ENCODE results near the gene CEACAM21. TPM values are rescaled to one million over a fixed set of nuclear protein-coding genes. Genes with fewer than 3 reads are reported as not detected.

CEACAM21 gene
- total RNA-seq, 3 donors from 2014 or later (not counting 1 experiment from before 2014, with no cell fraction given) = 26.8 to 46.6 (median 33.6) TPM

DNA sequence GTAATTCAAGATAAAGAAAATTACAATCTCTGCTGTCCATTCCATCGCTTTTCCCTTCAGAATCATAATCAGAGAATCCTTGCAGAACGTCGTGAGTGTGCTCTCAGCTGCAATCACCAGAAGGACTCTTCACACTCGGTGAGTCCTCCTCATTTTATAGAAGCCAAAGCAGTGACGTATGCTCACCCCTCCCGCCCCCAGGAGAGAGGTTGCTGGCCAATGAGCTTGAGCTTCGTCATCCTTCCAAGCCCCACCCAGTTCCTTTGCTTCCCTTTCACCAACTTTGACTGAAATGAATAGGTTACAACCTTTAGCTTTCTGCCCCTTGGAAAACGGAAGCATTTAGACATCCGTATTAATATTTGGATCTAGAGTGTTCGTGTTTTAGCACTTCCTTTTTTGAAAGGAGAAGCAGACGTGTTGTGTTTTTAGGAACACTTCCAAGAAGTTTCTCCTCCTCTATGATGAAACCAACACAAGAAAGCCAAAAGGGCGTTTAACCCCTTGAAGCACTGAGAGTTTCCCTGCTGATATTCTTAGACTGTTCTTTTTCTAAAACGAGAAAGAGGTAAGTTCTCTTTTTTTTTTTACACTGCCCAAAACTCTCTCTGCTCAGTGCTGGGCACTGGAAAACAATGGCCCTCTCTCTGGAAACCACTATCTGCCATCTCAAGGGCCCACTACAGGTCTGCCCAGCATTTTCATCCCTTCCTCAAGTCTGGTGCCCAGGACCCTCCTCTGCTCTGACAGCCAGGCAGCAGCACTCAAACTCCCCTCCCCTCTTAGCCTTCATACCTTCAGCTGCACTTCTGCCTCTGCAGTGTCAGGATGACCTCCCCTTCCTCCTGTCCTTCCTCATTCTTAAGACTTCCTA is 44.3 kb upstream of the CEACAM21 start:
- peak overlapping the region; percentile 70 for H3K27ac ChIP-seq (ENCODE audit: low read length)
- TF ChIP-seq, protein P1, sequence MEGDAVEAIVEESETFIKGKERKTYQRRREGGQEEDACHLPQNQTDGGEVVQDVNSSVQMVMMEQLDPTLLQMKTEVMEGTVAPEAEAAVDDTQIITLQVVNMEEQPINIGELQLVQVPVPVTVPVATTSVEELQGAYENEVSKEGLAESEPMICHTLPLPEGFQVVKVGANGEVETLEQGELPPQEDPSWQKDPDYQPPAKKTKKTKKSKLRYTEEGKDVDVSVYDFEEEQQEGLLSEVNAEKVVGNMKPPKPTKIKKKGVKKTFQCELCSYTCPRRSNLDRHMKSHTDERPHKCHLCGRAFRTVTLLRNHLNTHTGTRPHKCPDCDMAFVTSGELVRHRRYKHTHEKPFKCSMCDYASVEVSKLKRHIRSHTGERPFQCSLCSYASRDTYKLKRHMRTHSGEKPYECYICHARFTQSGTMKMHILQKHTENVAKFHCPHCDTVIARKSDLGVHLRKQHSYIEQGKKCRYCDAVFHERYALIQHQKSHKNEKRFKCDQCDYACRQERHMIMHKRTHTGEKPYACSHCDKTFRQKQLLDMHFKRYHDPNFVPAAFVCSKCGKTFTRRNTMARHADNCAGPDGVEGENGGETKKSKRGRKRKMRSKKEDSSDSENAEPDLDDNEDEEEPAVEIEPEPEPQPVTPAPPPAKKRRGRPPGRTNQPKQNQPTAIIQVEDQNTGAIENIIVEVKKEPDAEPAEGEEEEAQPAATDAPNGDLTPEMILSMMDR (IDR thresholded peaks at IDR 0.05) = no peak
- H3K4me3 ChIP-seq (ENCODE audit: low read length) = peak overlapping the region; percentile 26
- Mint-ChIP-seq H3K9me3 (peaks cover 0 to 5% of the 10 kb centered on the region in 2 donors), H3K4me1 (peaks cover 42 to 58% of the 10 kb centered on the region in 2 donors), H3K27me3 (ENCODE audit: low read depth in 2 of 2) (peaks cover 6 to 22% of the 10 kb centered on the region in 2 donors), H3K4me3 (peak overlapping the region; percentile 87), H3K36me3 (no peaks in the 10 kb centered on the region), H3K27ac (peak overlapping the region; percentile 85 to 86)
- H3K36me3 ChIP-seq (ENCODE audit: control insufficient read depth, insufficient read depth, low read length) = no peaks in the 10 kb centered on the region
- 7% methylated on average over 13 of the region's 13 CpGs for WGBS (ENCODE audit: insufficient coverage)
- intact Hi-C loops (cut with micrococcal nuclease) = no loop called here
- DNase-seq (peak; percentile 70 to 93), ATAC-seq (peak; percentile 89 to 95 (median 92))
- H3K9me3 ChIP-seq (ENCODE audit: control insufficient read depth, insufficient read depth, low read length) = peaks cover 6% of the 10 kb centered on the region
- no peaks in the 10 kb centered on the region for H3K27me3 ChIP-seq (ENCODE audit: control insufficient read depth, insufficient read depth, low read length)
- peaks cover 43% of the 10 kb centered on the region for H3K4me1 ChIP-seq (ENCODE audit: control insufficient read depth, insufficient read depth, low read length)

DNA sequence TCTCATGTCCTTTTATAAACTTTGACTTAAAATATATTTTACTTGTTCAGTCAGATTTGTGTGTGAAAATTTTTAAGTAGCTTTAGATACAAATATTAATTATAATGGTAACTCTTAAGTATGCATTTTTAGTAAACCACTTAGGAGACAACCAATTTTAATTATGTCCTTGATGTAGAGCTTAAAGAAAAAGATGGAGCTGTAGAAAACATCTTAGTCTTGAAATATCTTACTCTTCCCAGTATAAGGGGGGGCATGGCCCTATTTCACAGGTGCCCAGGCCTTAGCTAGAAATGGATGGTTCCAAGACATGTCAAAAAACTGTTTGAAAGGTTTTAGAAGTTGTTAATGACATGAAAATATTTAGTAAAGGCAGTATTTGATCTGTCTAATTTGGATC is 43.4 kb upstream of the CEACAM21 start:
- Histone ChIP-seq H3K4me1 (ENCODE audit: control insufficient read depth, insufficient read depth, low read length) (peaks cover 45% of the 10 kb centered on the region), H3K27me3 (ENCODE audit: control insufficient read depth, insufficient read depth, low read length) (no peaks in the 10 kb centered on the region), H3K36me3 (ENCODE audit: control insufficient read depth, insufficient read depth, low read length) (no peaks in the 10 kb centered on the region), H3K4me3 (ENCODE audit: low read length) (no peak overlapping the region), H3K9me3 (ENCODE audit: control insufficient read depth, insufficient read depth, low read length) (peaks cover 6% of the 10 kb centered on the region), H3K27ac (ENCODE audit: low read length) (no peak overlapping the region)
- DNase-seq (no peak), ATAC-seq (no peak)
- Mint-ChIP-seq H3K27me3 (ENCODE audit: low read depth in 2 of 2) (peaks cover 5 to 13% of the 10 kb centered on the region in 2 donors), H3K9me3 (peaks cover 0 to 5% of the 10 kb centered on the region in 2 donors), H3K4me1 (peaks cover 42 to 58% of the 10 kb centered on the region in 2 donors), H3K36me3 (no peaks in the 10 kb centered on the region), H3K4me3 (peak overlapping the region; percentile 87), H3K27ac (peak overlapping the region; percentile 85 to 86)
- intact Hi-C loops (cut with micrococcal nuclease) = no loop called here
- TF ChIP-seq, protein P1 (IDR thresholded peaks at IDR 0.05) = no peak

DNA sequence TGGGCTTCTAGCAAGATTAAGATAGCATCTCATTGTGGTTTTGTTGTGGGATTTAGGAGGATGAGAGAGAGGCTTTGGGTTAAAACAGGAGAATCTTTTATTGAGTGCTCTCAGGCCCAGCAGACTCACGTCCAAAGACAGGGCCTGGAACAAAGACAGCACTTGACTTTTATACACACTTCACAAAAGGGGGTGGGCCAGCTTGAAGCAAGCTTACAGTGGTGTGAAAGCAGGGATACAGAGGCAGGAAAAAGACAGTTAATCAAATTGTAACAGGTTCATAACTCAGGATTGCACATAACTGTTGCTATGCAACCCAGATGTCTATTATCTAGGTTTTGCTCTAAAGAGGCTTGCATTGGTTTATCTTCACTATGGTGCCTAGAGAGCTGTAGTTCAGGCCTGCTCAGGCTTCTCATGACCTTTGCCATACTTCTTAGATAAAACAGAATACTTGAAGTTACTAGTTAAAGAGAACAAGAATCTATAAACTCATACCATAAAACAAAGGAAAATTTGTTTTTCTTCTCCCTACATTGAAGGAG is 42.2 kb upstream of the CEACAM21 start:
- ATAC-seq = no peak
- intact Hi-C loops (cut with micrococcal nuclease) = no loop called here
- Mint-ChIP-seq H3K9me3 (peaks cover 0 to 5% of the 10 kb centered on the region in 2 donors), H3K36me3 (no peaks in the 10 kb centered on the region), H3K27ac (no peak overlapping the region), H3K4me3 (no peak overlapping the region), H3K27me3 (ENCODE audit: low read depth in 2 of 2) (peaks cover 5 to 8% of the 10 kb centered on the region in 2 donors), H3K4me1 (peaks cover 42 to 58% of the 10 kb centered on the region in 2 donors)
- DNase-seq = no peak
- no peaks in the 10 kb centered on the region for H3K36me3 ChIP-seq (ENCODE audit: control insufficient read depth, insufficient read depth, low read length)
- WGBS (ENCODE audit: insufficient coverage) = 20% methylated on average over 1 of the region's 1 CpG
- no peak overlapping the region for H3K27ac ChIP-seq (ENCODE audit: low read length)
- no peak overlapping the region for H3K4me3 ChIP-seq (ENCODE audit: low read length)
- peaks cover 11% of the 10 kb centered on the region for H3K9me3 ChIP-seq (ENCODE audit: control insufficient read depth, insufficient read depth, low read length)
- peaks cover 47% of the 10 kb centered on the region for H3K4me1 ChIP-seq (ENCODE audit: control insufficient read depth, insufficient read depth, low read length)
- TF ChIP-seq, protein P1 (IDR thresholded peaks at IDR 0.05) = no peak
- H3K27me3 ChIP-seq (ENCODE audit: control insufficient read depth, insufficient read depth, low read length) = no peaks in the 10 kb centered on the region
